Measurements from ENCODE around the gene APC2. TPM values are rescaled to one million over a fixed set of nuclear protein-coding genes. Genes with fewer than 3 reads are reported as not detected.

The APC2 gene
- total RNA-seq, 1 donor from 2014 or later, result under 0.01 TPM

- Histone ChIP-seq H3K36me3 (ENCODE audit: control insufficient read depth, insufficient read depth, low read length) (peaks cover 46% of the 10 kb centered on the region), H3K27me3 (ENCODE audit: control insufficient read depth, insufficient read depth, low read length) (no peaks in the 10 kb centered on the region), H3K4me3 (ENCODE audit: low read depth, low read length) (no peak overlapping the region)
- FAIRE-seq, result no peak
- no peak for TF ChIP-seq CTCF (IDR thresholded peaks at IDR 0.05; ENCODE audit: insufficient read depth, low read length, severe bottlenecking)
- DNase-seq (ENCODE audit: low read depth), result no peak
These were observed 27.0 kb upstream of the APC2 start for GRCh38 chr19:1422943-1423342.

- no peaks in the 10 kb centered on the region for H3K27me3 ChIP-seq (ENCODE audit: control insufficient read depth, insufficient read depth, low read length)
These were observed 26.3 kb upstream of the APC2 start for GRCh38 chr19:1423436-1424191.

GRCh38 chr19:1424192-1424955 is 25.5 kb upstream of the APC2 start:
- no peak for TF ChIP-seq CTCF (IDR thresholded peaks at IDR 0.05; ENCODE audit: insufficient read depth, low read length, severe bottlenecking)
- no peaks in the 10 kb centered on the region for H3K27me3 ChIP-seq (ENCODE audit: control insufficient read depth, insufficient read depth, low read length)
- H3K4me3 ChIP-seq (ENCODE audit: low read depth, low read length), result no peak overlapping the region
- DNase-seq (ENCODE audit: low read depth) (no peak), FAIRE-seq (no peak)
- peaks cover 46% of the 10 kb centered on the region for H3K36me3 ChIP-seq (ENCODE audit: control insufficient read depth, insufficient read depth, low read length)

More at GRCh38 chr19:1423436-1424191, 26.3 kb upstream of the APC2 start:
- Histone ChIP-seq H3K36me3 (ENCODE audit: control insufficient read depth, insufficient read depth, low read length) (peaks cover 46% of the 10 kb centered on the region), H3K4me3 (ENCODE audit: low read depth, low read length) (no peak overlapping the region)
- FAIRE-seq (peak; percentile 28), DNase-seq (ENCODE audit: low read depth) (no peak)
- TF ChIP-seq CTCF (IDR thresholded peaks at IDR 0.05; ENCODE audit: insufficient read depth, low read length, severe bottlenecking), result no peak

- DNase-seq (ENCODE audit: low read depth) (peak; percentile 75), FAIRE-seq (peak; percentile 94)
- H3K36me3 ChIP-seq (ENCODE audit: control insufficient read depth, insufficient read depth, low read length), result peaks cover 53% of the 10 kb centered on the region
- H3K27me3 ChIP-seq (ENCODE audit: control insufficient read depth, insufficient read depth, low read length), result no peaks in the 10 kb centered on the region
- no peak overlapping the region for H3K4me3 ChIP-seq (ENCODE audit: low read depth, low read length)
- no peak for TF ChIP-seq CTCF (IDR thresholded peaks at IDR 0.05; ENCODE audit: insufficient read depth, low read length, severe bottlenecking)
These were observed 24.7 kb upstream of the APC2 start for GRCh38 chr19:1425102-1425837.

- DNase-seq (ENCODE audit: low read depth) (no peak), FAIRE-seq (no peak)
- peaks cover 49% of the 10 kb centered on the region for H3K36me3 ChIP-seq (ENCODE audit: control insufficient read depth, insufficient read depth, low read length)
These were observed 24.0 kb upstream of the APC2 start for GRCh38 chr19:1425902-1426301.

More at GRCh38 chr19:1425902-1426301, 24.0 kb upstream of the APC2 start:
- TF ChIP-seq CTCF (IDR thresholded peaks at IDR 0.05; ENCODE audit: insufficient read depth, low read length, severe bottlenecking), result no peak
- Histone ChIP-seq H3K4me3 (ENCODE audit: low read depth, low read length) (no peak overlapping the region), H3K27me3 (ENCODE audit: control insufficient read depth, insufficient read depth, low read length) (no peaks in the 10 kb centered on the region)

Measured in bronchial epithelial cell (primary cell).